HG03280 (cell line): ENCODE data around the gene OR51G1.

ENCODE experiments used
- ATAC-seq: cut with Tn5 transposase; IDR thresholded peaks from one replicate; pipeline ENCODE4 v1.9.1; 2021; ENCODE audit warnings: mild to moderate bottlenecking, moderate library complexity; ENCODE audit not compliant: unreplicated experiment

The OR51G1 gene

GRCh38 chr11:4881188-4881587 is 43.0 kb downstream of the OR51G1 start:
- ATAC-seq = no peak
